ENCODE results near the gene RUSC1. TPM values are rescaled to one million over a fixed set of nuclear protein-coding genes. Genes with fewer than 3 reads are reported as not detected.

Gene RUSC1
- total RNA-seq, 1 experiment from 2014 or later, result 66.9 TPM

- Histone ChIP-seq H2BK20ac (ENCODE audit: low read depth, low read length, poor library complexity, severe bottlenecking) (no peak overlapping the region), H3T11ph (ENCODE audit: low read length) (no peak overlapping the region), H2AFZ (ENCODE audit: low read length) (no peak overlapping the region), H3K79me2 (ENCODE audit: insufficient read depth, low read length) (peaks cover 10% of the 10 kb centered on the region; the same call in 1 of the 2 replicates), H4K8ac (replicated peaks; ENCODE audit: insufficient read length, low read depth, low read length) (no peak overlapping the region), H3K27me3 (ENCODE audit: insufficient read depth, low read length) (no peaks in the 10 kb centered on the region), H2BK5ac (ENCODE audit: insufficient read length, low read length) (no peak overlapping the region), H3K79me1 (ENCODE audit: insufficient read depth, low read depth, low read length, poor library complexity, severe bottlenecking) (peaks cover 5% of the 10 kb centered on the region), H3K4me1 (ENCODE audit: insufficient read depth, low read length) (peaks cover 3% of the 10 kb centered on the region; the same call in 1 of the 2 replicates), H3K56ac (ENCODE audit: insufficient read length, low read depth, low read length) (no peak overlapping the region), H3K9me3 (ENCODE audit: control insufficient read depth, low read depth, low read length) (no peaks in the 10 kb centered on the region), H4K20me1 (ENCODE audit: control insufficient read depth, insufficient read depth, insufficient read length) (no peaks in the 10 kb centered on the region), H3K9ac (ENCODE audit: extremely low read depth, insufficient read length, low read length) (peak overlapping the region; percentile 83), H3K4ac (ENCODE audit: low read depth, low read length) (no peak overlapping the region), H4K91ac (ENCODE audit: insufficient read length, low read depth, low read length) (no peak overlapping the region), H3K23me2 (ENCODE audit: insufficient read length, low read depth, low read length, poor library complexity, severe bottlenecking) (peaks cover 10% of the 10 kb centered on the region), H2BK12ac (ENCODE audit: insufficient read length, low read depth, low read length) (no peak overlapping the region), H3K14ac (ENCODE audit: insufficient read depth, low read length) (no peak overlapping the region; the same call in 1 of the 2 replicates), H2BK120ac (ENCODE audit: low read depth, low read length, poor library complexity, severe bottlenecking) (no peak overlapping the region), H3K27ac (ENCODE audit: insufficient read length, low read depth, low read length) (peak overlapping the region; percentile 2), H4K5ac (ENCODE audit: insufficient read length, low read depth, low read length) (no peak overlapping the region), H3K18ac (ENCODE audit: insufficient read length, low read depth, low read length) (no peak overlapping the region), H2AK5ac (ENCODE audit: insufficient read length, low read length) (no peak overlapping the region), H2BK15ac (ENCODE audit: low read depth, low read length) (no peak overlapping the region), H3K4me2 (ENCODE audit: insufficient read depth, insufficient read length, low read length) (peak overlapping the region; percentile 94), H3K23ac (ENCODE audit: insufficient read length, low read depth, low read length) (no peak overlapping the region)
- peaks cover 30 to 41% (median 39%) of the 10 kb centered on the region in 3 experiments; a peak in 6 of 7 replicates for H3K36me3 Mint-ChIP-seq (ENCODE audit: insufficient read depth in 1 of 3, low read depth in 3 of 3)
- TF ChIP-seq, protein P1, sequence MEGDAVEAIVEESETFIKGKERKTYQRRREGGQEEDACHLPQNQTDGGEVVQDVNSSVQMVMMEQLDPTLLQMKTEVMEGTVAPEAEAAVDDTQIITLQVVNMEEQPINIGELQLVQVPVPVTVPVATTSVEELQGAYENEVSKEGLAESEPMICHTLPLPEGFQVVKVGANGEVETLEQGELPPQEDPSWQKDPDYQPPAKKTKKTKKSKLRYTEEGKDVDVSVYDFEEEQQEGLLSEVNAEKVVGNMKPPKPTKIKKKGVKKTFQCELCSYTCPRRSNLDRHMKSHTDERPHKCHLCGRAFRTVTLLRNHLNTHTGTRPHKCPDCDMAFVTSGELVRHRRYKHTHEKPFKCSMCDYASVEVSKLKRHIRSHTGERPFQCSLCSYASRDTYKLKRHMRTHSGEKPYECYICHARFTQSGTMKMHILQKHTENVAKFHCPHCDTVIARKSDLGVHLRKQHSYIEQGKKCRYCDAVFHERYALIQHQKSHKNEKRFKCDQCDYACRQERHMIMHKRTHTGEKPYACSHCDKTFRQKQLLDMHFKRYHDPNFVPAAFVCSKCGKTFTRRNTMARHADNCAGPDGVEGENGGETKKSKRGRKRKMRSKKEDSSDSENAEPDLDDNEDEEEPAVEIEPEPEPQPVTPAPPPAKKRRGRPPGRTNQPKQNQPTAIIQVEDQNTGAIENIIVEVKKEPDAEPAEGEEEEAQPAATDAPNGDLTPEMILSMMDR (conservative IDR thresholded peaks at IDR 0.05), result no peak
- H3K9me3 Mint-ChIP-seq, result no peaks in the 10 kb centered on the region
- no peak for DNase-seq
- H3K4me1 Mint-ChIP-seq, result peaks cover 13 to 24% of the 10 kb centered on the region in 2 experiments
- peak overlapping the region; percentile 95 to 98 for H3K4me3 Mint-ChIP-seq
- H3K27me3 Mint-ChIP-seq (ENCODE audit: low read depth), result no peaks in the 10 kb centered on the region
- peak overlapping the region; percentile 98 to 99 (median 99) for H3K27ac Mint-ChIP-seq
- WGBS (ENCODE audit: extremely low coverage, insufficient read length, low lambda C conversion rate), result no CpG with 5 or more reads among the region's 11 CpGs
Measured at GRCh38 chr1:155309423-155310021, 11.2 kb upstream of the RUSC1 start.
